Liver (tissue), 3 donors: ENCODE results near the gene TENT4A.

ENCODE experiments used
- CTCF ChIP-seq: fragments of 150-350 bp; IDR thresholded peaks from 2 replicates; pipeline ENCODE4 v1.5.1; 2017; ENCODE audit warnings: improper control_type of control experiment, low read depth, low read length; ENCODE audit not compliant: missing input control
- EGR1 ChIP-seq, 2 donors: IDR thresholded peaks; 2 replicates each; pipeline ENCODE4 v1.6.1; 2016 to 2018; ENCODE audit warnings: antibody characterized with exemption in 2 of 2, low read depth in 2 of 2
- GABPA ChIP-seq, 2 donors: IDR thresholded peaks in 1 of 2; conservative IDR thresholded peaks in 1 of 2; 2 replicates each; pipeline ENCODE4 v1.6.1; 2016; ENCODE audit warnings: antibody characterized with exemption in 2 of 2, mild to moderate bottlenecking in 1 of 2, moderate library complexity in 1 of 2
- HNF4A ChIP-seq, 2 donors: conservative IDR thresholded peaks; 2 replicates each; pipeline ENCODE4 v1.6.1; 2016; ENCODE audit warnings: antibody characterized with exemption in 2 of 2, mild to moderate bottlenecking in 2 of 2
- HNF4G ChIP-seq: IDR thresholded peaks from 2 replicates; pipeline ENCODE4 v1.6.1; 2016; ENCODE audit warnings: antibody characterized with exemption
- JUND ChIP-seq, 2 donors: IDR thresholded peaks; 2 replicates each; pipeline ENCODE4 v1.6.1; 2016; ENCODE audit warnings: antibody characterized with exemption in 2 of 2
- RAD21 ChIP-seq, 2 donors: IDR thresholded peaks; 2 replicates each; pipeline ENCODE4 v1.6.1; 2016; ENCODE audit warnings: antibody characterized with exemption in 2 of 2, mild to moderate bottlenecking in 2 of 2
- REST ChIP-seq: IDR thresholded peaks from 2 replicates; pipeline ENCODE4 v1.6.1; 2016; ENCODE audit warnings: antibody characterized with exemption, mild to moderate bottlenecking
- SP1 ChIP-seq: IDR thresholded peaks from 2 replicates; pipeline ENCODE4 v1.6.1; 2018; ENCODE audit warnings: antibody characterized with exemption, mild to moderate bottlenecking
- TAF1 ChIP-seq: conservative IDR thresholded peaks from 2 replicates; pipeline ENCODE4 v1.6.1; 2016; ENCODE audit warnings: antibody characterized with exemption, mild to moderate bottlenecking
- YY1 ChIP-seq: IDR thresholded peaks from 2 replicates; pipeline ENCODE4 v1.6.1; 2016; ENCODE audit warnings: antibody characterized with exemption, mild to moderate bottlenecking
- TF ChIP-seq, protein P1 (sequence below): IDR thresholded peaks from 2 replicates; pipeline ENCODE4 v1.6.1; 2016; ENCODE audit warnings: antibody characterized with exemption
- donor health status: healthy.
- donor health status: healthy.

DNA sequence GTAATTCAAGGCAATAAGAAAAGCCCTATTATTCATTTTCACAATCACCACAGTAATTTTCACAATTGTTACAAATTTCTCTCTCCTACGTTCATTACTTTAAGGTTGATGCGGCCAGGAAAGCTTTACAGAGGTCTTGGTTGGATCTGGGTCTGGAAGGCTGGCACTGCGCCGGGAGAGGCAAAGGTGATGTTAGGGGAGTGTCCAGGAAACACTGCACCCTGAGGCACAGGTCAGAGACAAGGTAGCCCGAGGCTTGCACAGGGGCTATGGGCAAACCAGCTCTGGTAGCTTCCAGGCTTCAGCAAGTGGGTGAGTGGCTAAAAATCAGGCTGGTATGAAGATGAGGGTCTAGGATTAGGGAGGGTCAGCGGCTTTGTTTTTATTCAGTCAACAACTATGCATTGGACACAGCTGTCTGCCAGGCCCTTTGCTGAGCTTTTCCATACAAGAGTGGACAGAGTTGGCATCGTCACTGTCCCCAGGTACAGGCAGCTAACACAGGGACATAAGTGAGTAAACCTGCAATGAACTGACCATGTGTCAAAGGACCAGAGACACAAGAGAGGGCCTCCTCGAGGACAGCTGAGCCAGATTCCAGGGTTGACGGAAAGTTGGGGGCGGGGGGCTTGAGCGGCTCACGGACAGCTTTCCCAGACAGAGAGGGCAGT is 12.4 kb upstream of the TENT4A start:
- no peak for TF ChIP-seq CTCF
- no peak for TF ChIP-seq TAF1
- TF ChIP-seq, protein P1, sequence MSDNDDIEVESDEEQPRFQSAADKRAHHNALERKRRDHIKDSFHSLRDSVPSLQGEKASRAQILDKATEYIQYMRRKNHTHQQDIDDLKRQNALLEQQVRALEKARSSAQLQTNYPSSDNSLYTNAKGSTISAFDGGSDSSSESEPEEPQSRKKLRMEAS, result no peak
- TF ChIP-seq REST, result no peak
- no peak for TF ChIP-seq HNF4G
- TF ChIP-seq JUND (IDR thresholded peaks at IDR 0.05), result no peak
- no peak for TF ChIP-seq RAD21 (IDR thresholded peaks at IDR 0.05)
- TF ChIP-seq HNF4A (conservative IDR thresholded peaks at IDR 0.05), result no peak
- TF ChIP-seq SP1, result no peak
- TF ChIP-seq YY1, result no peak
- TF ChIP-seq GABPA (IDR thresholded peaks at IDR 0.05 in 1 of 2, conservative IDR thresholded peaks at IDR 0.05 in 1 of 2), result no peak
- no peak for TF ChIP-seq EGR1 (IDR thresholded peaks at IDR 0.05; ENCODE audit: low read depth in 2 of 2)
